Measurements from ENCODE around the gene EIF4G3. TPM values are rescaled to one million over a fixed set of nuclear protein-coding genes. Genes with fewer than 3 reads are reported as not detected.
"Not testable (repeated sequence)": the region's sequence is repeated elsewhere in the genome, so short reads cannot be mapped to it uniquely, and the experiment has no call there.

EIF4G3 gene
- total RNA-seq, 1 donor = 23.0 TPM

DNA sequence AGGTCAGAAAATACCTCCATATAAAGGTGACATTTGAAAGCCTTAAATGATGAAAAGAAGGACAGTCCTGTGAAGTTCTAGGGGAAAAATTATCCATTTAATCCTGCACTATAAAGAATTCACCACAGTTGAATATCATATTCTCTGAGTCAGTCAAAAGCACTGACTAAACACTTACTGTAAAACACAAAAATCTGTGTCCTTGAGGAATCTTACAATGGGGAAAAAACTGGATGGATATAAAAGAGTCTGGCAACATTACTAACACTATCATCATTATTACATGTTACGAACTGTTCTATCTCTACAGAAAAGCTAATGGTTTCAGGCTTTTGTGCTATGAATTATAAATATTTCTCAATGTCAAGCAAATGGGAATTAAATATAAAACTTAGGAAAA, 347.2 kb downstream of the EIF4G3 start:
- Histone ChIP-seq H3K9me3 (ENCODE audit: low read depth, low read length) (no peaks in the 10 kb centered on the region), H3K4me3 (ENCODE audit: low read length) (no peak overlapping the region), H3K27me3 (ENCODE audit: insufficient read depth, low read length) (no peaks in the 10 kb centered on the region), H3K4me1 (ENCODE audit: insufficient read depth, low read length) (no peaks in the 10 kb centered on the region)

DNA sequence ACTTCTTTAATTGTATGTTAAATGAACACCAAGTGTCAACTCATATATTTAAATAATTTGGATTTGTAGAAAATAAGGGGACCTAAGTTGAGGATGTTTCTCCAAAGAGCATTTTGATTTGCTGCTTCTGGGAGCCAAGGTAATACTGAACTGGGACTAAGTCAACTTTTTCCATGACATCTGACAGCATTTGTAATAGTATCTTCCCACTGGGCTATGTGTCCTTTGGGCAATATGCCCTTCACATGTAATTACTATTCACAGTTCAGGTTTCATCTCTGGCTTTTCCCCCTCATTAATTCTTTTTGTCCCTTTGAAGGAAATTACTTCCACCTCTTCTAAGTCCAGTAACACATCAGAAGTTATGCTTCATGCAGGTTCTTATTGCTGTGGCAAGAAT, 352.9 kb downstream of the EIF4G3 start:
- Histone ChIP-seq H3K4me3 (ENCODE audit: low read length) (no peak overlapping the region), H3K9me3 (ENCODE audit: low read depth, low read length) (no peaks in the 10 kb centered on the region), H3K4me1 (ENCODE audit: insufficient read depth, low read length) (no peaks in the 10 kb centered on the region), H3K27me3 (ENCODE audit: insufficient read depth, low read length) (no peaks in the 10 kb centered on the region)

DNA sequence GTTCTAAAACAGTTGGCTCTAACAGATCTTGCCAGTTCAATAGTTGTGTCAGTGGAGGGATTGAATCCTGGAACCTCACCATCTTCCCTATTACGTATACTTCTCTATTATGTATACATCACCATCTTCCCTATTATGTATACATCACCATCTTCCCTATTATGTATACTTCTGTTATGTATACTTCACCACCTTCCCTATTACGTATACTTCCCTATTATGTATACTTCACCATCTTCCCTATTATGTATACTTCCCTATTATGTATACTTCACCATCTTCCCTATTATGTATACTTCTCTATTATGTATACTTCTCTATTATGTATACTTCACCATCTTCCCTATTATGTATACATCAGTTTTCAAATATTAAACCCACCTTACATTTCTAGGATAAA, 355.2 kb downstream of the EIF4G3 start:
- no peaks in the 10 kb centered on the region for H3K4me1 ChIP-seq (ENCODE audit: insufficient read depth, low read length)
- no peaks in the 10 kb centered on the region for H3K27me3 ChIP-seq (ENCODE audit: insufficient read depth, low read length)
- H3K4me3 ChIP-seq (ENCODE audit: low read length) = no peak overlapping the region
- no peaks in the 10 kb centered on the region for H3K9me3 ChIP-seq (ENCODE audit: low read depth, low read length)

DNA sequence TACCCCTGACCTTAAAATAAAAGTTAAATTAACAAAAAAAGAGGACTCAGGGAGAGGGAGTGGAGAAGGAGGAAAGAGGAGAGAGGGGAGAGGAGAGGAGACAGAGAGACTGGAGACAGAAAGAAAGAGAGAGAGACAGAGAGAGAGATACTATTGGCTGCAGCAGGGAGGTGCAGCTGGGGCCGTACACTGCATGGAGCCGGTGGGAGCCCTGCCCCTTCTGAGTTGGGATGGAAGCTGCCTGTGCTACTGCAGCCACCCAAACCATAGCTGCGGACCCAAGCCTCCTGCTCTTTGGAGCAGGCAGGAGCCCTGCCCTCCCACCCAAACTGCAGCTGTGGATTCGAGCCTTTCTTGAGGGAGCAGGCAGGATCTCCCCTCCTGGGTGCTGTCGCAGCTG, 356.9 kb downstream of the EIF4G3 start:
- H3K27me3 ChIP-seq (ENCODE audit: insufficient read depth, low read length) = no peaks in the 10 kb centered on the region
- no peaks in the 10 kb centered on the region for H3K4me1 ChIP-seq (ENCODE audit: insufficient read depth, low read length)
- H3K4me3 ChIP-seq (ENCODE audit: low read length) = no peak overlapping the region
- no peaks in the 10 kb centered on the region for H3K9me3 ChIP-seq (ENCODE audit: low read depth, low read length)

DNA sequence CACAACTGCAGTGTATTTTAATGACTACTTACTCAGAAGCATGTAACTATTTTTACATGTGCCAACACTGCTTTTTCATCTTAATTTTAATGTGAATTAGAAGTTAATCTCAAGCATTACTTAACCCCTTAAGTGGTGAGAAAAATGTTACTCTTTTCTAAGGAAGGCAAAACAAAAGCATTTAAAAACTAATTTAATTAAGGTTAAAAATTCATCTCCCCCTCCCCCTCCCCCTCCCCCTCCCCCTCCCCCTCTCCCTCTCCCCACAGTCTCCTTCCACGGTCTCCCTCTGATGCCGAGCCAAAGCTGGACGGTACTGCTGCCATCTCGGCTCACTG, 362.2 kb downstream of the EIF4G3 start:
- Histone ChIP-seq H3K27me3 (ENCODE audit: insufficient read depth, low read length) (no peaks in the 10 kb centered on the region), H3K9me3 (ENCODE audit: low read depth, low read length) (no peaks in the 10 kb centered on the region), H3K4me1 (ENCODE audit: insufficient read depth, low read length) (no peaks in the 10 kb centered on the region), H3K4me3 (ENCODE audit: low read length) (no peak overlapping the region)

DNA sequence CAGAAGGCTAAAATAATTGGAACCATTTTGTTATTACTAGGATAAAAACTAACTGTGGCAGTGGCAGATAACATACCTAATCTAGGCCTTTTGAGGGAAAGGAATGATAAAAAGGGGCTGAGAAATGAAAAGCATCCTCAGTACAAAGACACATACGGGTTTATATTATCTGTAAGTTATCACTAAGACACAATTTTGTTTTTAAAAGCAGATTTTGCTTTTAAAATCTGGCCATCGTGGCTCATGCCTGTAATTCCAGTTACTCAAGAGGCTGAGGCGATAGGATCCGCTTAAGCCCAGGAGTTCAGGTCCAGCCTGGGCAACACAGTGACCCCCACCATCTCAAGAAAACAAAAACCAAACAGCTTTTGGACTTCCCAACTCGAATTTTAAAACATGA, 364.8 kb downstream of the EIF4G3 start:
- Histone ChIP-seq H3K4me1 (ENCODE audit: insufficient read depth, low read length) (no peaks in the 10 kb centered on the region), H3K9me3 (ENCODE audit: low read depth, low read length) (no peaks in the 10 kb centered on the region), H3K4me3 (ENCODE audit: low read length) (no peak overlapping the region), H3K27me3 (ENCODE audit: insufficient read depth, low read length) (no peaks in the 10 kb centered on the region)

DNA sequence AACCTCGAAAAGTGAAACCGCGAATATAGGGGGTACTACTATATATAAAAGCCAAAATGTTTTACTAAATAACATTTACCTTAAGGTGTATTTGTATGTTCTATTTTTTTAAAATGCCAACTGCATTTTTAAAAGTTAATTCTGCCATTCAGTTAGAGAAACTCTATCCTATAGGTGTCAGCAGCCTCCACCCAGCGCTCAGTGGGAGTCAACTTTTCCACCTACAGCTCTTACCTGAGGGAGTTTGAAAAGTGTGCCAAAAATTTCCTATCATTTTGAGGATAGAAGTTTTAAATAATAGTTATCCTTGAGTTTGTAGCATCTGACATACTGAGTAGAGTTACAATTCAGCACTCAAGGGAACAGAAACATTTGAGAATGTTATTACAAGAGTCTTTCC, 383.5 kb downstream of the EIF4G3 start:
- no peaks in the 10 kb centered on the region for H3K9me3 ChIP-seq (ENCODE audit: low read depth, low read length)
- no peaks in the 10 kb centered on the region for H3K27me3 ChIP-seq (ENCODE audit: insufficient read depth, low read length)
- H3K4me1 ChIP-seq (ENCODE audit: insufficient read depth, low read length) = peaks cover 3% of the 10 kb centered on the region
- H3K4me3 ChIP-seq (ENCODE audit: low read length) = no peak overlapping the region

DNA sequence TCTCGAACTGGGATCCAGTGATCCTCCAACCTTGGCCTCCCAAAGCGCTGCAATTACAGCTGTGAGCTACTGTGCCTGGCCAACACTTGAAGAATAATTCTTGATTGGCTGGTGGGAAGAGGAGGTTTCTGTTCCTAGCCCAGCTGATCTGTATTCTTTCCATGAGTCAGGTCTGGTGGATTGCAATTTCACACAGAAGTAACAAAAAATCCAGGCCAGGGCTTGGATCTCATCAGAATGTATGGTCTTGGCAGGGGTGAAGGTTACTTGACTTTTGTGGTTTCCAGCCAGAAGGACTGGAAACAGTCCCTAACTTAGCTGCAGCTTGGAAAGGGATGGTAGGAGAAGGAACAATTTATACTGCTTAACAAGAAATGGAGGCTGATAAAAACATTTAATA, 384.5 kb downstream of the EIF4G3 start:
- H3K4me3 ChIP-seq (ENCODE audit: low read length) = no peak overlapping the region

DNA sequence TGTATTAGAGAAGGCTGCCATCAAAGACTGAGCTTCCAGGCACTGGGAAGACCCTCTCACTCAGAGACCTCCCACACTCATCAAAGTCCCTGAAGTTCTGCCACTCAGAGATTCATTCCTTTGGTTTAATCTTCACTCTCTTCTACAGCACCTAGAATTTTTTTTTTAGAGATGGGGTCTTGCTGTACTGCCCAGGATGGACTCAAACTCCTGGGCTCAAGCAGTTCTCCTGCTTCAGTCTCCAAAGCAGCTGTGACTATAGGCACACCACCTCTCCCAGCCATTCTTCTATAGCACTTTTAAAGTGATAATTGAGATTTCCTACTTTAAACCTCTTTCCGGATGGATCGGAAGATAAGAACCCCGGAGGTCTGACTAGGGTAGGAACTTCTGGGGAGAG, 385.9 kb downstream of the EIF4G3 start:
- H3K9me3 ChIP-seq (ENCODE audit: low read depth, low read length) = no peaks in the 10 kb centered on the region
- no peak overlapping the region for H3K4me3 ChIP-seq (ENCODE audit: low read length)
- no peaks in the 10 kb centered on the region for H3K27me3 ChIP-seq (ENCODE audit: insufficient read depth, low read length)

More for the DNA sequence above, 384.5 kb downstream of the EIF4G3 start:
- Histone ChIP-seq H3K4me1 (ENCODE audit: insufficient read depth, low read length) (peaks cover 12% of the 10 kb centered on the region), H3K27me3 (ENCODE audit: insufficient read depth, low read length) (no peaks in the 10 kb centered on the region), H3K9me3 (ENCODE audit: low read depth, low read length) (no peaks in the 10 kb centered on the region)

DNA sequence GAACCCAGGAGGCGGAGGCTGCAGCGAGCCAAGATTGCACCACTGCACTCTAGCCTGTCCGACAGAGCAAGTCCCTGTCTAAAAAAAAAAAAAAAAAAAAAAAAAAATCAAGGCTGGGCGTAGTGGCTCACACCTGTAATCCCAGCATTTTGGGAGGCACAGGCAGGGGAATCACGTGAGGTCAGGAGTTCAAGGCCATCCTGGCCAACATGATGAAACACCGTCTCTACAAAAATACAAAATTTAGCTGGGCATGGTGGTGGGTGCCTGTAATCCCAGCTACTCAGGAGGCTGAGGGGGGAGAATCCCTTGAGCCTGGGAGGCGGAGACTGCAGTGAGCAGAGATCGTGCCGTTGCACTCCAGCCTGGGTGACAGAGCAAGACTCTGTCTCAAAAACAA, 387.1 kb downstream of the EIF4G3 start:
- not testable (repeated sequence) for H3K4me3 ChIP-seq (ENCODE audit: low read length); H3K9me3 ChIP-seq (ENCODE audit: low read depth, low read length); H3K27me3 ChIP-seq (ENCODE audit: insufficient read depth, low read length)
- H3K4me1 ChIP-seq (ENCODE audit: insufficient read depth, low read length) = peaks cover 22% of the 10 kb centered on the region

More for the DNA sequence above, 385.9 kb downstream of the EIF4G3 start:
- H3K4me1 ChIP-seq (ENCODE audit: insufficient read depth, low read length) = peaks cover 12% of the 10 kb centered on the region

DNA sequence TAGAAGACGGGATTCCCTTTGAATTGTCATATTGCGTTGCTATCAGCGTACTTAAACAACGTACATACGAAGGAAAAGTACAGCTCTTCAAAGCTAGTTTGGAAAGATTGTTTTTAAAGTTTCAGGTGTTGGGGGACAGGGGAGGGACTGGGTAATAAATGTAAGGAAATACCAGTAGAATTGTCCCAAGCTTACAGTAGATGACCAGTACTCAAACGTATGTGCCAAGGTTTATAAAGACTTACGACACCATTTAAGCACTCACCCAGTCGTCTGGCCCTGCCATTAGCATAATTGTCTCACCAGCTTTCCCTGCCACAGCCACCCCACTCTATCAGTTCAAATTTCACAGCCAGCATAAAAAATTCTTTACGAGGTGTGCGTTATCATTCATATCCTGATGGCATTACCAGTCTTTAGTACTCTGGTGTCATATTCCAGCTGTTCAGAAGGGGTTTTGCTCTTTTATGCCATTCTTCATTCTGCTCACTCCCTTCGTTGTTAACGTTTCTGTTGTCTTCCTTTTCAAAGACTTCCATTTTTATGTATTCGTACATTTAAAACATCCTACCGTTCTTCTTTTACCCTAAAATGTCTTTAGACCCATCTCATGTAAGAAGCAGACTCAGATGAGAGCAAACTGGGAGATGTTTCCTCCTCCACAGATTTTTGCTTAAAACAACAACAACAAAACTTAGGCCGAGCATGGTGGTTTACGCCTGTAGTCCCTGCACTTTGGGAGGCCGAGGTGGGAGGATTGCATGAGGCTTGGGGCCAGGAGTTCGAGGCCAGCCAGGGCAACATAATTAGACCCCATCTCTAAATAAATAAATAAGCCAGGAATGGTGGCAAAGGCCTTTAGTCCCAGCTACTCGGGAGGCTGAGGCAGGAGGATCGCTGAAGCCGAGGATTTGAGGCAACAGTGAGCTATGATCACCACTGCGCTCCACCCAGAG, 388.6 kb downstream of the EIF4G3 start:
- no peaks in the 10 kb centered on the region for H3K27me3 ChIP-seq (ENCODE audit: insufficient read depth, low read length)
- H3K9me3 ChIP-seq (ENCODE audit: low read depth, low read length) = no peaks in the 10 kb centered on the region
- H3K4me3 ChIP-seq (ENCODE audit: low read length) = peak overlapping the region; percentile 90
- peaks cover 32% of the 10 kb centered on the region for H3K4me1 ChIP-seq (ENCODE audit: insufficient read depth, low read length)

DNA sequence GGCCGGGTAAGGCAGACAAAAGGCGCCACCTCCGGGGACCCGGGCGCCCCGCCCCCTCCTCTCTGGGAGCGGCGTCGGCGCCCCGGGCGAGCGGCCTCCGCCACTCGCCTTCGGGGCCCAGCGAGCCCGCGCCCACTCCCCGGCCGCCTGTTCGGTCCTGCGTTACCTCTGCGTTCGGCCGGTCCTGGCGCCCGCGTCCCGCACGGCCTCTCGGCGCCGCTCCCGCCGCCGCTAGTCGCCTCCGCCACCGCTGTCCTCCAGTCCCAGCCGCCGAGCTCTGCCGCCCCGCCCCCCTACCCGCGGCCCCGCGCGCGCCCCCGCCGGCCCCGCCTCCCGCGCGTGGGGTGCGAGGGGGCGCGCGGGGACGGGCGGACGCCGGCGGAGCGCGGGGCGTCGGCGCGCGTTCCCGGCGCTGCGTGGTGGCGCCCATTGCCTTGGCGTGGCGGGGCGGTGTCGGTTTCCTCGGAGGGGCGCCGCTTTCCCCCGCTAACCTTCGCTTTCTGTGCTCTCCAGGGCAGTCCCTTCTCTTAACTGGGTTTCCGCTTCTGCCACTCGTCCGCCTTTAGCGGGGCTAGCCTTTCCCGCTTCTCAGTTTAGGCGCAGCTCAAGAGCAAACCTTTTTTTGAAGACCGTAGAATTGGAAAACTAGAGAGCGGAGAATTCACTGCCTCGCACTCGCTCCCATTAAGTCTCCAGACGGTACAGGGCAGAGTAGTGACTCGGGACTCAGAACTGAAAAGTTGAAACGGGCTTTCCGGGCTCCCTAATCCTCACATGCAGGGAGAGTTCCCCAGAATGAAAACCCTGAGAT, 389.5 kb downstream of the EIF4G3 start, which contains the start of gene HP1BP3:
TSS of gene HP1BP3 (minus strand) at position 279 of the 811 bp plus-strand sequence. CDS start 6,867 bp downstream, outside the sequence.
- H3K27me3 ChIP-seq (ENCODE audit: insufficient read depth, low read length) = no peaks in the 10 kb centered on the region
- no peaks in the 10 kb centered on the region for H3K9me3 ChIP-seq (ENCODE audit: low read depth, low read length)
- peak within 1 kb of the TSS; percentile 90 for H3K4me3 ChIP-seq (ENCODE audit: low read length)
- H3K4me1 ChIP-seq (ENCODE audit: insufficient read depth, low read length) = peaks cover 34% of the 10 kb centered on the region

DNA sequence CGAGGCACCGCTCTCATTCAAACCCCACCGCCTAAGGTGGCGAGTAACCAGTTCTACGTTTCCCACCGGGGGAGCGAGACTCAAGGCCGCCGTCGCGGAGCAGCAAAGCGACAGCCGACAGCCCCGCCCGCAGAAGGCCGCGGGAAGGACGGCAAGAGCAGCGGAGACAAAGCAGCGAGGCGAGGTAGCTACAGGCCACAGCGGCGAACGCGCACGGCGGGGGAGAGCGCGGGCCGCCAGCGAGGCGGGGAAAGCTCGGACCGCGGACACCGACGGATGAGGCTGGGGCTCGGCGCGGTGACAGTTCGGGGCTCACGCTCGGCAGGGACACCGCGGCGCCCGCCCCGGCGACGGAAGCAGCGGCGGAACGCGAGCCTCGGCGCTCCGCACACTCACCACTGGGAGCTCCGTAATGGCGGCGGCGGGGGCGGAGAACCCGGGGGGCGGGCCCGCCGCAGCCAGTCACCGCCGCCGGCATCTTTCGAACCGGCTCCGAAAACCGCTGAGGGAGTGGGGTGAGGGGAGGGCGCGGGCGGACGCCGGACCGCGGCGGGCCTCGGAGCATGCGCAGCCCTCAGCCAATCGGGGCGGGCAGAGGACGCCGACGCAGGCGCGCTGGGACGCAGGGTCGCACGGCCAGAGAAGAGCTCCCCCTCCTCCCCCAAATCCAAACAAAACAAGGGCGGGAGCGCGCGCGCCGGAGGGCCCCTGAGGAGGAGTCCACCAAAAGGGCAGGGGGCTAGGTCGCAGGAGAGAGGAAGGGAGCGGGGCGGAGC, 390.3 kb downstream of the EIF4G3 start:
- Histone ChIP-seq H3K4me3 (ENCODE audit: low read length) (peak overlapping the region; percentile 90), H3K27me3 (ENCODE audit: insufficient read depth, low read length) (no peaks in the 10 kb centered on the region), H3K9me3 (ENCODE audit: low read depth, low read length) (no peaks in the 10 kb centered on the region), H3K4me1 (ENCODE audit: insufficient read depth, low read length) (peaks cover 41% of the 10 kb centered on the region)

DNA sequence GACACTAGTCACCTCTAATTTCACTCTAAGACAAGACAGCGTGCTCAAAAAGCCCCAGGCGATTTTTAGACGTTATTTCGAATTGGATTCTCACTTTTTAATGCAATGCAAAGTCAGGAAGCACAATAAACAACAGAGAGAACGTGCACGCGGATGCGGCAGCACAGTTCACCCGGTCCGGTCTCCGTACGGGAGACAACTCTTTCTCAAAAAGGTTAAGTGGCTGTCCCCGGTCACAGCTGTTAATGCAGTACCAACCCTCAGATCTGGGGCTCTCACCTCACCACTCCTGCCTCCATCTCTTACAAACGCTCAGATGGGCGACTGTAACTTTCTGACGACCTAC, 390.8 kb downstream of the EIF4G3 start:
- Histone ChIP-seq H3K9me3 (ENCODE audit: low read depth, low read length) (no peaks in the 10 kb centered on the region), H3K27me3 (ENCODE audit: insufficient read depth, low read length) (no peaks in the 10 kb centered on the region), H3K4me1 (ENCODE audit: insufficient read depth, low read length) (peaks cover 41% of the 10 kb centered on the region), H3K4me3 (ENCODE audit: low read length) (peak overlapping the region; percentile 90)

DNA sequence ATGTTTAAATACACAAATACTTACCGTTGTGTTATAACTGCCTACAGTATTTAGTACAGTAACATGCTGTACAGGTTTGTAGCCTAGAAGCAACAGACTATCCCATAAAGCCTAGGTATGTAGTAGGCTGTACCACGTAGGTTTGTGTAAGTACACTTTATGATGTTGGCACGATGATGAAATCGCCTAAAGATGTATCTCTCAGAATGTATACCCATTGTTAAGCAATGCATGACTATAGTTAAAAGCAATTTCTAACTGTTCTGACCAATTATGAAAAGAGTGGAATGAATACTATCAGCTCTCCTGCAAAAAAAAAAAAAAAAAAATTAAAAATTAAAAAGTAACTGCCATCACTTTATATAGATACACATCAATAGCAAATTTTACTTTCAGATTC, 401.0 kb downstream of the EIF4G3 start:
- Histone ChIP-seq H3K9me3 (ENCODE audit: low read depth, low read length) (no peaks in the 10 kb centered on the region), H3K4me1 (ENCODE audit: insufficient read depth, low read length) (peaks cover 3% of the 10 kb centered on the region), H3K27me3 (ENCODE audit: insufficient read depth, low read length) (no peaks in the 10 kb centered on the region), H3K4me3 (ENCODE audit: low read length) (no peak overlapping the region)

Measured in mononuclear cell (primary cell).